HL-60 (cell line): ENCODE results near the gene AP2B1.

Experiments used
- DNase-seq, 2 experiments: peaks; one replicate each; pipeline ENCODE4 v3.0.0-alpha.2; 2010 to 2020; ENCODE audit warnings: low read depth in 1 of 2, low spot score in 1 of 2
- H3K27ac ChIP-seq: fragments of 250-450 bp; sonication (Bioruptor Pico); replicated peaks from 2 replicates; pipeline ENCODE4 v1.5.1; 2020; ENCODE audit warnings: mild to moderate bottlenecking, moderate library complexity
- H3K27me3 ChIP-seq: fragments of 250-450 bp; sonication (Bioruptor Pico); 2 replicates; pipeline ENCODE4 v1.5.1; 2021; ENCODE audit warnings: mild to moderate bottlenecking, moderate library complexity; ENCODE audit not compliant: insufficient read depth, poor library complexity, severe bottlenecking
- H3K4me3 ChIP-seq: replicated peaks from 2 replicates; pipeline ENCODE4 v1.5.1; 2011; ENCODE audit warnings: mild to moderate bottlenecking, control low read depth, low read length; ENCODE audit not compliant: insufficient read depth
- CTCF ChIP-seq: IDR thresholded peaks from one replicate; pipeline ENCODE4 v1.5.1; 2011; ENCODE audit warnings: low read length, control low read depth, inconsistent platforms; ENCODE audit not compliant: insufficient read depth
- GABPA ChIP-seq: IDR thresholded peaks from 2 replicates; pipeline ENCODE4 v1.6.1; 2012; ENCODE audit warnings: low read depth
- POLR2AphosphoS5 ChIP-seq: IDR thresholded peaks from 2 replicates; pipeline ENCODE4 v1.6.1; 2012; ENCODE audit warnings: low read depth
- REST ChIP-seq: IDR thresholded peaks from 2 replicates; pipeline ENCODE4 v1.6.1; 2012; ENCODE audit warnings: low read depth; ENCODE audit not compliant: insufficient replicate concordance
- SPI1 ChIP-seq: IDR thresholded peaks from 2 replicates; pipeline ENCODE4 v1.6.1; 2012; ENCODE audit warnings: low read depth, mild to moderate bottlenecking, borderline replicate concordance

The AP2B1 gene

GRCh38 chr17:35692512-35693210 lies 105.5 kb downstream of the AP2B1 start:
- no peak for DNase-seq
- TF ChIP-seq GABPA = no peak
- TF ChIP-seq CTCF = no peak
- TF ChIP-seq REST = no peak
- no peak for TF ChIP-seq POLR2AphosphoS5
- TF ChIP-seq SPI1 = no peak
- H3K27ac ChIP-seq = no peak overlapping the region

GRCh38 chr17:35693662-35694061 lies 106.5 kb downstream of the AP2B1 start:
- no peaks in the 10 kb centered on the region for H3K27me3 ChIP-seq
- H3K27ac ChIP-seq = no peak overlapping the region
- DNase-seq = no peak
- no peak overlapping the region for H3K4me3 ChIP-seq
- TF ChIP-seq POLR2AphosphoS5 = no peak
- no peak for TF ChIP-seq CTCF
- no peak for TF ChIP-seq SPI1
- TF ChIP-seq REST = no peak
- TF ChIP-seq GABPA = no peak

More at GRCh38 chr17:35692512-35693210, 105.5 kb downstream of the AP2B1 start:
- no peaks in the 10 kb centered on the region for H3K27me3 ChIP-seq
- no peak overlapping the region for H3K4me3 ChIP-seq

- TF ChIP-seq REST (no peak), POLR2AphosphoS5 (no peak), GABPA (no peak)
- Histone ChIP-seq H3K27ac (no peak overlapping the region), H3K27me3 (no peaks in the 10 kb centered on the region), H3K4me3 (no peak overlapping the region)
- no peak for DNase-seq
These were observed 107.8 kb downstream of the AP2B1 start for GRCh38 chr17:35694906-35695305.
